GM23338 (cell line): ENCODE measurements around the gene ADCYAP1R1. TPM values are rescaled to one million over a fixed set of nuclear protein-coding genes. Genes with fewer than 3 reads are reported as not detected.
A peak's percentile ranks its signal among the peaks of the same experiment; 100 is the strongest.

Experiments
- ATAC-seq: fragments of 200-7000 bp; cut with Tn5 transposase; 3 replicates; pipeline ENCODE4 v1.9.1; 2020
- DNase-seq: peaks from one replicate; pipeline ENCODE4 v3.0.0-alpha.2; 2015; ENCODE audit warnings: low spot score
- H2AFZ ChIP-seq: fragments of 200-600 bp; sonication (generic); 2 replicates; pipeline ENCODE4 v1.8.0; 2016; ENCODE audit warnings: antibody characterized with exemption, mild to moderate bottlenecking, moderate library complexity
- H3F3A ChIP-seq: fragments of 200-600 bp; sonication (generic); replicated peaks from 2 replicates; pipeline ENCODE4 v1.8.0; 2017; ENCODE audit warnings: antibody characterized with exemption, mixed run types, low read depth
- H3K27ac ChIP-seq: fragments of 200-600 bp; sonication (generic); 2 replicates; pipeline ENCODE4 v1.6.1; 2016; ENCODE audit warnings: low read depth
- H3K27me3 ChIP-seq: fragments of 200-600 bp; sonication (generic); 2 replicates; pipeline ENCODE4 v1.8.0; 2016; ENCODE audit warnings: mild to moderate bottlenecking, mixed run types, moderate library complexity; ENCODE audit not compliant: insufficient read depth
- H3K36me3 ChIP-seq: fragments of 200-600 bp; sonication (generic); 2 replicates; pipeline ENCODE4 v1.8.0; 2016; ENCODE audit warnings: mild to moderate bottlenecking; ENCODE audit not compliant: insufficient read depth
- H3K4me1 ChIP-seq: fragments of 200-600 bp; sonication (generic); 2 replicates; pipeline ENCODE4 v1.8.0; 2016; ENCODE audit warnings: mild to moderate bottlenecking, moderate library complexity; ENCODE audit not compliant: insufficient read depth
- H3K4me2 ChIP-seq: fragments of 200-600 bp; sonication (generic); 2 replicates; pipeline ENCODE4 v1.7.1; 2017; ENCODE audit warnings: mixed run types
- H3K4me3 ChIP-seq: fragments of 200-600 bp; sonication (generic); 2 replicates; pipeline ENCODE4 v1.6.1; 2016; ENCODE audit warnings: mixed run types
- H3K79me2 ChIP-seq: fragments of 200-600 bp; sonication (generic); replicated peaks from 2 replicates; pipeline ENCODE4 v1.8.0; 2017; ENCODE audit warnings: mild to moderate bottlenecking; ENCODE audit not compliant: insufficient read depth
- H3K9me2 ChIP-seq: fragments of 200-600 bp; sonication (generic); 2 replicates; pipeline ENCODE4 v1.8.0; 2017; ENCODE audit not compliant: insufficient read depth
- H4K20me1 ChIP-seq: fragments of 200-600 bp; sonication (generic); replicated peaks from 2 replicates; pipeline ENCODE4 v1.8.0; 2017; ENCODE audit warnings: mild to moderate bottlenecking; ENCODE audit not compliant: insufficient read depth
- H3K27ac Mint-ChIP-seq: 2 replicates; pipeline ENCODE4 v1.8.0; 2020; ENCODE audit warnings: inconsistent platforms, mild to moderate bottlenecking, moderate library complexity, mixed read lengths
- H3K27me3 Mint-ChIP-seq: 3 replicates; pipeline ENCODE4 v1.8.0; 2022; ENCODE audit warnings: low read depth, mild to moderate bottlenecking, moderate library complexity, mixed read lengths, inconsistent platforms; ENCODE audit not compliant: insufficient read depth, poor library complexity
- H3K36me3 Mint-ChIP-seq: 3 replicates; pipeline ENCODE4 v1.8.0; 2021; ENCODE audit warnings: low read depth, mild to moderate bottlenecking, inconsistent platforms, moderate library complexity, mixed read lengths
- H3K4me1 Mint-ChIP-seq: 3 replicates; pipeline ENCODE4 v1.8.0; 2020; ENCODE audit warnings: mild to moderate bottlenecking, inconsistent platforms, mixed read lengths
- H3K4me3 Mint-ChIP-seq: 3 replicates; pipeline ENCODE4 v1.8.0; 2021; ENCODE audit warnings: moderate library complexity, mild to moderate bottlenecking, inconsistent platforms, mixed read lengths
- H3K9me3 Mint-ChIP-seq: 3 replicates; pipeline ENCODE4 v1.8.0; 2020; ENCODE audit warnings: moderate library complexity, mild to moderate bottlenecking, inconsistent platforms, mixed read lengths
- CREB1 ChIP-seq: fragments of 250-450 bp; sonication (Bioruptor Pico); IDR thresholded peaks from 2 replicates; pipeline ENCODE4 v1.5.0; 2020; ENCODE audit warnings: low read depth, mild to moderate bottlenecking, moderate library complexity
- CTCF ChIP-seq, 2 experiments: fragments of 200-600 bp in 1 of 2; sonication (generic) in 1 of 2; conservative IDR thresholded peaks; 2 replicates each; pipeline versions ENCODE4 v1.5.1 to v1.6.1; 2016 to 2017; ENCODE audit warnings: antibody characterized with exemption in 2 of 2, low read depth in 2 of 2, mild to moderate bottlenecking in 2 of 2, moderate library complexity in 1 of 2
- ETS1 ChIP-seq: IDR thresholded peaks from 2 replicates; pipeline ENCODE4 v1.6.1; 2016; ENCODE audit warnings: antibody characterized with exemption
- EZH2 ChIP-seq: fragments of 200-600 bp; sonication (generic); IDR thresholded peaks from one replicate; pipeline ENCODE4 v1.8.0; 2017; ENCODE audit warnings: antibody characterized with exemption, mild to moderate bottlenecking, low read depth; ENCODE audit not compliant: unreplicated experiment
- EZH2phosphoT487 ChIP-seq: fragments of 200-600 bp; sonication (generic); IDR thresholded peaks from one replicate; pipeline ENCODE4 v1.8.1; 2018; ENCODE audit warnings: antibody characterized with exemption; ENCODE audit not compliant: unreplicated experiment
- JUNB ChIP-seq: IDR thresholded peaks from one replicate; pipeline ENCODE4 v1.6.1; 2016; ENCODE audit warnings: antibody characterized with exemption; ENCODE audit not compliant: unreplicated experiment
- NANOG ChIP-seq: IDR thresholded peaks from 2 replicates; pipeline ENCODE4 v1.6.1; 2016; ENCODE audit warnings: antibody characterized with exemption, borderline replicate concordance
- POLR2AphosphoS5 ChIP-seq: IDR thresholded peaks from 2 replicates; pipeline ENCODE4 v1.6.1; 2016; ENCODE audit warnings: antibody characterized with exemption, low read depth
- REST ChIP-seq: IDR thresholded peaks from one replicate; pipeline ENCODE4 v1.6.1; 2018; ENCODE audit warnings: antibody characterized with exemption; ENCODE audit not compliant: unreplicated experiment
- STAT1 ChIP-seq: IDR thresholded peaks from one replicate; pipeline ENCODE4 v1.6.1; 2016; ENCODE audit warnings: antibody characterized with exemption; ENCODE audit not compliant: unreplicated experiment
- ZNF114 ChIP-seq: fragments of 250-450 bp; sonication (Bioruptor Pico); IDR thresholded peaks from 2 replicates; pipeline ENCODE4 v1.5.0; 2020; ENCODE audit warnings: mild to moderate bottlenecking, moderate library complexity
- ZNF331 ChIP-seq: fragments of 250-450 bp; sonication (Bioruptor Pico); IDR thresholded peaks from 2 replicates; pipeline ENCODE4 v1.5.0; 2020; ENCODE audit warnings: low read depth, mild to moderate bottlenecking, moderate library complexity
- ZNF462 ChIP-seq: fragments of 250-450 bp; sonication (Bioruptor Pico); IDR thresholded peaks from 2 replicates; pipeline ENCODE4 v1.5.0; 2020; ENCODE audit warnings: mild to moderate bottlenecking, moderate library complexity
- polyA plus RNA-seq: library from polyadenylated mRNA; unstranded; fragments of >200 nt; fragmentation: Nextera tagmentation; extraction: Ambion mirVana; gene quantifications from 2 replicates; pipeline ENCODE4 v1.2.1, GENCODE V29; 2016
- total RNA-seq: library from RNA; depleted of rRNA; stranded (reverse); fragments of >200 nt; shearing (Covaris generic); gene quantifications from 2 replicates; pipeline ENCODE4 v1.2.3, GENCODE V29; 2014

Gene ADCYAP1R1
- total and polyA plus RNA-seq, 2 experiments from 2014 or later = 1.8 to 10.6 TPM

GRCh38 chr7:31036924-31037323, 15.2 kb upstream of the ADCYAP1R1 start (continued):
- no peak for TF ChIP-seq EZH2phosphoT487

GRCh38 chr7:31043051-31043471, 9.0 kb upstream of the ADCYAP1R1 start:
- DNase-seq (peak; percentile 69), ATAC-seq (peak; percentile 98)
- Histone ChIP-seq H3K27ac (no peak overlapping the region), H3K79me2 (no peaks in the 10 kb centered on the region), H3K4me1 (no peaks in the 10 kb centered on the region; the same call in none of the 2 replicates), H3K27me3 (no peaks in the 10 kb centered on the region), H4K20me1 (no peaks in the 10 kb centered on the region), H3K4me3 (no peak overlapping the region), H3K4me2 (0 out of 2 replicates have a peak overlapping the region, but pooled peaks have one; percentile 27), H3K9me2 (no peaks in the 10 kb centered on the region), H3K36me3 (no peaks in the 10 kb centered on the region), H2AFZ (peak overlapping the region; percentile 87; the same call in 1 of the 2 replicates), H3F3A (no peaks in the 10 kb centered on the region)
- Mint-ChIP-seq H3K36me3 (no peaks in the 10 kb centered on the region), H3K9me3 (no peaks in the 10 kb centered on the region), H3K4me1 (peaks cover 19% of the 10 kb centered on the region), H3K4me3 (no peak overlapping the region), H3K27me3 (peaks cover 12% of the 10 kb centered on the region), H3K27ac (no peak overlapping the region)
- TF ChIP-seq ZNF114 (CRISPR knock-in tag) (no peak), JUNB (no peak), CREB1 (CRISPR knock-in tag) (no peak), EZH2 (no peak), CTCF (conservative IDR thresholded peaks at IDR 0.05; ENCODE audit: low read depth in 2 of 2) (no peak), POLR2AphosphoS5 (no peak), ZNF462 (CRISPR knock-in tag) (no peak), NANOG (no peak), REST (no peak), EZH2phosphoT487 (no peak), ETS1 (no peak), ZNF331 (CRISPR knock-in tag) (no peak), STAT1 (no peak)
